Keratinocyte (primary cell): ENCODE results near the gene RNF212. TPM values are rescaled to one million over a fixed set of nuclear protein-coding genes. Genes with fewer than 3 reads are reported as not detected.

ENCODE experiments used
- DNase-seq: peaks from one replicate; pipeline ENCODE4 v3.0.0-alpha.2; 2011; ENCODE audit warnings: low read depth, missing footprints, low spot score
- FAIRE-seq: peaks from 2 replicates; lab custom pipeline; 2011; peaks lifted over from hg19 to GRCh38; lab: Jason Lieb, UNC
- H2AFZ ChIP-seq: 2 replicates; pipeline ENCODE4 v1.6.0; 2012; ENCODE audit warnings: low read length, control low read depth, inconsistent platforms; ENCODE audit not compliant: control insufficient read depth
- H3K27ac ChIP-seq: 2 replicates; pipeline ENCODE4 v1.5.1; 2011; ENCODE audit warnings: low read length; ENCODE audit not compliant: control insufficient read depth, insufficient read depth
- H3K27me3 ChIP-seq: 3 replicates; pipeline ENCODE4 v1.6.0; 2011; ENCODE audit warnings: low read length; ENCODE audit not compliant: control insufficient read depth, insufficient read depth; ENCODE audit errors: extremely low read depth
- H3K36me3 ChIP-seq, 2 experiments: 2 replicates in 1 of 2; 3 replicates in 1 of 2; pipeline ENCODE4 v1.5.1; 2011; ENCODE audit warnings: low read length in 2 of 2, mild to moderate bottlenecking in 1 of 2; ENCODE audit not compliant: control insufficient read depth in 2 of 2, insufficient read depth in 2 of 2; ENCODE audit errors: extremely low read depth in 1 of 2
- H3K4me1 ChIP-seq: 3 replicates; pipeline ENCODE4 v1.5.1; 2011; ENCODE audit warnings: low read length; ENCODE audit not compliant: control insufficient read depth, insufficient read depth; ENCODE audit errors: extremely low read depth
- H3K4me2 ChIP-seq: 3 replicates; pipeline ENCODE4 v1.6.0; 2011; ENCODE audit warnings: low read depth, low read length; ENCODE audit not compliant: control insufficient read depth, insufficient read depth; ENCODE audit errors: extremely low read depth
- H3K4me3 ChIP-seq, 3 experiments: fragments of 200-600 bp in 1 of 3; sonication (generic) in 1 of 3; 2 replicates in 2 of 3; 3 replicates in 1 of 3; pipeline ENCODE4 v1.5.1; 2011 to 2016; ENCODE audit warnings: low read length in 3 of 3, mild to moderate bottlenecking in 3 of 3, control low read depth in 2 of 3, inconsistent platforms in 1 of 3, low read depth in 1 of 3, mixed read lengths in 1 of 3, mixed run types in 1 of 3, moderate library complexity in 1 of 3; ENCODE audit not compliant: control insufficient read depth in 2 of 3, insufficient read depth in 2 of 3; ENCODE audit errors: extremely low read depth in 1 of 3
- H3K79me2 ChIP-seq: 2 replicates; pipeline ENCODE4 v1.6.0; 2012; ENCODE audit warnings: low read length; ENCODE audit not compliant: control insufficient read depth, insufficient read depth
- H3K9ac ChIP-seq: 3 replicates; pipeline ENCODE4 v1.6.0; 2011; ENCODE audit warnings: low read length; ENCODE audit not compliant: control insufficient read depth, insufficient read depth; ENCODE audit errors: extremely low read depth
- H3K9me1 ChIP-seq: 3 replicates; pipeline ENCODE4 v1.6.0; 2011; ENCODE audit warnings: low read length; ENCODE audit not compliant: control insufficient read depth, insufficient read depth; ENCODE audit errors: extremely low read depth
- H3K9me3 ChIP-seq: 2 replicates; pipeline ENCODE4 v1.5.1; 2012; ENCODE audit warnings: low read depth, low read length; ENCODE audit not compliant: control insufficient read depth
- H4K20me1 ChIP-seq: 3 replicates; pipeline ENCODE4 v1.6.0; 2011; ENCODE audit warnings: low read length; ENCODE audit not compliant: control insufficient read depth, insufficient read depth; ENCODE audit errors: extremely low read depth
- CTCF ChIP-seq, 3 experiments: IDR thresholded peaks in 1 of 3; conservative IDR thresholded peaks in 1 of 3; optimal IDR thresholded peaks in 1 of 3; 2 replicates in 2 of 3; 3 replicates in 1 of 3; pipeline versions ENCODE3 to v1.5.1; 2011; ENCODE audit warnings: low read length in 3 of 3, mild to moderate bottlenecking in 3 of 3, moderate library complexity in 2 of 3, control low read depth in 1 of 3, inconsistent platforms in 1 of 3; ENCODE audit not compliant: insufficient read depth in 2 of 3; ENCODE audit errors: extremely low read depth in 1 of 3
- EZH2 ChIP-seq: IDR thresholded peaks from one replicate; pipeline ENCODE4 v1.6.1; 2012; ENCODE audit warnings: inconsistent platforms, mild to moderate bottlenecking, low read length, moderate library complexity
- dilution Hi-C: fragments of 300-500 bp; cut with MboI; formaldehyde crosslinking; loops from one replicate; pipeline ENCODE4 v1.7.0; 2020; ENCODE audit warnings: low sequenced_read_pairs; ENCODE audit not compliant: extremely low pct_ligation_motif_present
- polyA plus RNA-seq, 5 experiments: library from polyadenylated mRNA; depleted of rRNA in 3 of 5; stranded (reverse) in 3 of 5; stranded (forward) in 1 of 5; unstranded in 1 of 5; fragments of >200 nt; gene quantifications; 1 replicate in 1 of 5; 2 replicates in 3 of 5; 3 replicates in 1 of 5; pipeline versions ENCODE4 v1.2.1 to v1.2.3, GENCODE V29; 2011 to 2012; ENCODE audit warnings: missing spikeins in 2 of 5, low read depth in 1 of 5, low replicate concordance in 1 of 5

RNF212 gene
- polyA plus RNA-seq, 1 donor (not counting 4 experiments of a cell fraction or from before 2014, with no cell fraction given) = 0.16 TPM

GRCh38 chr4:1156069-1156468 lies 42.7 kb upstream of the RNF212 start:
- Histone ChIP-seq H3K79me2 (no peaks in the 10 kb centered on the region), H3K9me1 (no peaks in the 10 kb centered on the region), H4K20me1 (peaks cover 2% of the 10 kb centered on the region), H3K27me3 (peaks cover 11% of the 10 kb centered on the region), H3K4me1 (no peaks in the 10 kb centered on the region), H3K4me3 (no peak overlapping the region), H3K9me3 (peaks cover 2% of the 10 kb centered on the region), H3K4me2 (no peak overlapping the region), H2AFZ (no peak overlapping the region), H3K36me3 (no peaks in the 10 kb centered on the region), H3K27ac (no peak overlapping the region), H3K9ac (no peak overlapping the region)
- FAIRE-seq (no peak), DNase-seq (no peak)
- no peak for TF ChIP-seq CTCF (optimal IDR thresholded peaks at IDR 0.05 in 1 of 3, IDR thresholded peaks at IDR 0.05 in 1 of 3, conservative IDR thresholded peaks at IDR 0.05 in 1 of 3; ENCODE audit: extremely low read depth in 1 of 3, insufficient read depth in 2 of 3, low read length in 3 of 3)
- TF ChIP-seq EZH2 = no peak
- dilution Hi-C loops = no loop called here

- H3K27me3 ChIP-seq = peaks cover 11% of the 10 kb centered on the region
- peaks cover 4% of the 10 kb centered on the region for H3K9me3 ChIP-seq
- no peaks in the 10 kb centered on the region for H3K36me3 ChIP-seq
- no peaks in the 10 kb centered on the region for H3K79me2 ChIP-seq
- H3K4me2 ChIP-seq = no peak overlapping the region
- dilution Hi-C loops = no loop called here
- no peak overlapping the region for H3K9ac ChIP-seq
- TF ChIP-seq EZH2 (no peak), CTCF (optimal IDR thresholded peaks at IDR 0.05 in 1 of 3, IDR thresholded peaks at IDR 0.05 in 1 of 3, conservative IDR thresholded peaks at IDR 0.05 in 1 of 3; ENCODE audit: extremely low read depth in 1 of 3, insufficient read depth in 2 of 3, low read length in 3 of 3) (no peak)
- H2AFZ ChIP-seq = no peak overlapping the region
- no peaks in the 10 kb centered on the region for H3K9me1 ChIP-seq
- H3K4me3 ChIP-seq = no peak overlapping the region
- no peaks in the 10 kb centered on the region for H3K4me1 ChIP-seq
- no peak for FAIRE-seq
- no peak overlapping the region for H3K27ac ChIP-seq
- peaks cover 2% of the 10 kb centered on the region for H4K20me1 ChIP-seq
- DNase-seq = no peak
Measured at GRCh38 chr4:1155314-1155713, 42.0 kb upstream of the RNF212 start.
